ENCODE data around the gene FICD. TPM values are rescaled to one million over a fixed set of nuclear protein-coding genes. Genes with fewer than 3 reads are reported as not detected.

FICD gene
- polyA plus RNA-seq, 1 experiment = 1.4 TPM

DNA sequence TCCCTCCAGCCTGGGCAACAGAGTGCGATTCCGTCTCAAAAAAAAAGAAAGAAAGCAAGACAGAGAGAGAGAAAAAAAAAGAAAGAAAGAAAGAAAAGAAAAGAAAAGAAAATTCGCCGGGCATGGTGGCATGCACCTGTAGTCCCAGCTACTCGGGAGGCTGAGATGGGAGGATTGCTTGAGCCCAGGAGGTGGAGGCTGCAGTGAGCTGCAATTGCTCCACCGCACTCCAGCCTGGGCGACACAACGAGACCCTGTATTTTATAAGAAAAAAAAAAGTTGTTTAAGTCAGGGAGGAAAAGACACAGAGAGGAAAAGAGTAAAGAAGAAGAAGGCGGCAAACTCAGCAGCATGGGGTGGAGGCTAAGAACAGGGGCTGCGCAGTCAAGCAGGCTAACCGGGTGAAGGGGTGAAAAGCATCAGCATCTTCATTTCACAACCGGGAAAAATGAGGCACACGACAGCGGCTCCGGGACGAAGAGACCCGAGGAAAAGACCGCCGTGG is 557 bp upstream of the FICD start:
- H3K4me3 ChIP-seq (ENCODE audit: low read depth, low read length) = peak overlapping the region; percentile 49
- DNase-seq (ENCODE audit: low read depth, low spot score) = no peak
- no peaks in the 10 kb centered on the region for H3K27me3 ChIP-seq (ENCODE audit: control insufficient read depth, insufficient read depth, low read length)
- ChIA-PET CTCF (no interaction called here), POLR2A (no interaction called here)
- TF ChIP-seq, protein P1, sequence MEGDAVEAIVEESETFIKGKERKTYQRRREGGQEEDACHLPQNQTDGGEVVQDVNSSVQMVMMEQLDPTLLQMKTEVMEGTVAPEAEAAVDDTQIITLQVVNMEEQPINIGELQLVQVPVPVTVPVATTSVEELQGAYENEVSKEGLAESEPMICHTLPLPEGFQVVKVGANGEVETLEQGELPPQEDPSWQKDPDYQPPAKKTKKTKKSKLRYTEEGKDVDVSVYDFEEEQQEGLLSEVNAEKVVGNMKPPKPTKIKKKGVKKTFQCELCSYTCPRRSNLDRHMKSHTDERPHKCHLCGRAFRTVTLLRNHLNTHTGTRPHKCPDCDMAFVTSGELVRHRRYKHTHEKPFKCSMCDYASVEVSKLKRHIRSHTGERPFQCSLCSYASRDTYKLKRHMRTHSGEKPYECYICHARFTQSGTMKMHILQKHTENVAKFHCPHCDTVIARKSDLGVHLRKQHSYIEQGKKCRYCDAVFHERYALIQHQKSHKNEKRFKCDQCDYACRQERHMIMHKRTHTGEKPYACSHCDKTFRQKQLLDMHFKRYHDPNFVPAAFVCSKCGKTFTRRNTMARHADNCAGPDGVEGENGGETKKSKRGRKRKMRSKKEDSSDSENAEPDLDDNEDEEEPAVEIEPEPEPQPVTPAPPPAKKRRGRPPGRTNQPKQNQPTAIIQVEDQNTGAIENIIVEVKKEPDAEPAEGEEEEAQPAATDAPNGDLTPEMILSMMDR (IDR thresholded peaks at IDR 0.05; ENCODE audit: low read depth, low read length) = no peak
- peaks cover 2% of the 10 kb centered on the region; the same call in 1 of the 2 replicates for H3K9me3 ChIP-seq (ENCODE audit: control insufficient read depth, insufficient read depth, low read length)
- H3K27ac ChIP-seq (ENCODE audit: low read depth, low read length) = no peak overlapping the region

DNA sequence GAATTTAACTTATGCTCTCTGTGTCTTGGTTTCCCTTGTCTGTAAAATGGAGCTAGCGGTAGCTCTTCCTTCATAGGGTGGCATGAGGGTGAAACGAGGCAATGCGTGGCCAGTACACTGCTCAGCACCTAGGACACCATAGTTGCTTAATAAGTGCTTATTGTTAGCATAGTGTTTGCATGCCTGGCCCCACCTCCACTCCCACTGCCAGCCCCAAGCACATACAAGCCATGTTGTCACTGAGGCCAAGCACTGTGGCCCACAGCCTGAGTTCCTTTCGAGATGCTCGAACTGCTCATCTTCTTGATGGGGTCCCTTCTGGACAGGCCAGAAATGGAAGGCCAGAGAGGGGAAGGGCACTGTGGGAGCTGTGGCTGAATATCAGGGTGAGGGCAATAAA is 839 bp downstream of the FICD start:
- no peak for DNase-seq (ENCODE audit: low read depth, low spot score)
- Histone ChIP-seq H3K4me3 (ENCODE audit: low read depth, low read length) (peak overlapping the region; percentile 85), H3K9me3 (ENCODE audit: control insufficient read depth, insufficient read depth, low read length) (peaks cover 2% of the 10 kb centered on the region; the same call in 1 of the 2 replicates), H3K27me3 (ENCODE audit: control insufficient read depth, insufficient read depth, low read length) (no peaks in the 10 kb centered on the region), H3K27ac (ENCODE audit: low read depth, low read length) (no peak overlapping the region)
- ChIA-PET CTCF (no interaction called here), POLR2A (no interaction called here)
- TF ChIP-seq, protein P1 (IDR thresholded peaks at IDR 0.05; ENCODE audit: low read depth, low read length) = no peak

DNA sequence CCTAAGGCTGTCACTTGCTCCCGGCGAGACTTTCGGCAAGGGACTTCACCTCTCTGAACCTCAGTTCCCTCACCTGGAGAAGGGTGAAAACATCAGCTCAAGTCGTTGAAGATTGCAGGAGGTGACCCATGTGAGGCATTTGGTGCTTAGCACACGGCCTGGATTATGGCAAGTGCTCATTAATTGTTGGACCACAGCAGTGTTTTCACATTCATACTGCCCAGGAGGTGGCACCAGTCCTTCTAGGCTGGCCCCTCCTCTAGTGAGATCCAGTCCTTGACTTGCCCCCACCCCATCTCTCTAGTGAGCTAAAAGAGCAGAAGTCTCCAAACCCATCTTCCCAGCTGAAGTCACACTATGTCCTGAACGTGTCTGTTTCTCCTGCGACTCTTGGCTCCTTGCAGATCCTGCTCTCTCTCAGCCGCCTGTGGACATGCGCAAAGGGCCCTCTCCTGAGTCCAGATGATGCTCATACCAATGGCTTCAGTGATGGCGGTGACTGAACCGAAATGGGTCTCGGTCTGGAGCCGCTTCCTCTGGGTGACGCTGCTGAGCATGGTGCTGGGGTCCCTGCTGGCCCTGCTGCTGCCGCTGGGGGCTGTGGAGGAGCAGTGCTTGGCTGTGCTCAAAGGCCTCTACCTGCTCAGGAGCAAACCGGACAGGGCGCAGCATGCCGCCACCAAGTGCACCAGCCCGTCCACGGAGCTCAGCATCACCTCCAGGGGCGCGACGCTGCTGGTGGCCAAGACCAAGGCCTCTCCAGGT is 1.6 kb downstream of the FICD start:
- Histone ChIP-seq H3K27ac (ENCODE audit: low read depth, low read length) (no peak overlapping the region), H3K9me3 (ENCODE audit: control insufficient read depth, insufficient read depth, low read length) (peaks cover 2% of the 10 kb centered on the region; the same call in 1 of the 2 replicates), H3K4me3 (ENCODE audit: low read depth, low read length) (no peak overlapping the region), H3K27me3 (ENCODE audit: control insufficient read depth, insufficient read depth, low read length) (no peaks in the 10 kb centered on the region)
- POLR2A ChIA-PET = no interaction called here
- TF ChIP-seq, protein P1 (IDR thresholded peaks at IDR 0.05; ENCODE audit: low read depth, low read length) = no peak
- DNase-seq (ENCODE audit: low read depth, low spot score) = no peak
- CTCF ChIA-PET = interaction anchor here (0.6 kb wide), 1 partner anchor 101 kb away, joined by 3 read pairs; no protein-coding TSS in a partner anchor

DNA sequence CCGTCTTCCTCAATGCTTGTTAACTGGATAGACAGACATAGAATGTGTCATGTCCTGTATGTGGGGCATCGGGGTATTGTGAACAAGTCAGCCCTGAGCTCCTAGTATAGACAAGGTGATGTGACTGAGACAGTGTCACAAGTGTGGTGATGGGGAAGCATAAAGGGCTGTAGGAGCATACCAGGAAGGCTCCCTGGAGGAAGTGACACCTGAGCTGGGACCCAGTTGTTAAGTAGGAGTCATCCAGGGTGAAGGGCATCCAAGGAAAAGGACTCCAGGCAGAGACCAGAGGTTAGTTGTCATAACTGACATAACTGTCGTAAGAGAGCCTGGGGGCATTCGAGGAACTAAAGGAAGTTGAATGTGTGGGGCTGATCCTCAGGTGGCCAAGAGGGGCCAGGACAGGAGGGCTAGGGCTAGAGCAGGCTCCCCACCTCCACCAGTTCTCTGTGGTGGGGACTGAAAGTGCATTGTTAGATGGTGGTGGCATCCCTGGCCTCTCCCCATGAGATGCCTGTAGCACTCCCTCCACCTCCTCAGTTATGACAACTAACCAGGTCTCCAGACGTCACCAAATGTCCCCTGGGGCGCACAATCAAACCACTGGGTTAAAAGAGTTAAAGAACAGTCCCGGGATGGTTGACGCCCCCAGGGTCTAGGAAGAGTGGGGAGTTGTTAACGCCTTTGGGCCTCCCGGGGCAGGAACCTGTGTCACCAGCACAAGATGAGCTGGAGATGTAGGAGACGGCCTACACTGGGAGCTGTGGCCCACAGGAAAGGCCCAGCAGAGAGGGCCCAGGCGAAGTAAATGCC is 2.4 kb downstream of the FICD start:
- DNase-seq (ENCODE audit: low read depth, low spot score) = no peak
- CTCF ChIA-PET = interaction anchor here (0.6 kb wide), 1 partner anchor 100 kb away, joined by 3 read pairs; no protein-coding TSS in a partner anchor
- peaks cover 2% of the 10 kb centered on the region; the same call in 1 of the 2 replicates for H3K9me3 ChIP-seq (ENCODE audit: control insufficient read depth, insufficient read depth, low read length)
- H3K27me3 ChIP-seq (ENCODE audit: control insufficient read depth, insufficient read depth, low read length) = no peaks in the 10 kb centered on the region
- no peak overlapping the region for H3K4me3 ChIP-seq (ENCODE audit: low read depth, low read length)
- TF ChIP-seq, protein P1 (IDR thresholded peaks at IDR 0.05; ENCODE audit: low read depth, low read length) = no peak
- no peak overlapping the region for H3K27ac ChIP-seq (ENCODE audit: low read depth, low read length)
- POLR2A ChIA-PET = no interaction called here

Data from AG04450 (cell line).